ENCODE results near the gene ANK2. TPM values are rescaled to one million over a fixed set of nuclear protein-coding genes. Genes with fewer than 3 reads are reported as not detected.
A peak's percentile ranks its signal among the peaks of the same experiment; 100 is the strongest.

Gene ANK2
- total RNA-seq, 2 donors from 2014 or later: 70.0 to 124 TPM

GRCh38 chr4:113069212-113069892 is 19.9 kb downstream of the ANK2 start:
- no peaks in the 10 kb centered on the region for H3K27me3 Mint-ChIP-seq (ENCODE audit: insufficient read depth)
- Histone ChIP-seq H3K27ac (ENCODE audit: low read depth, low read length) (no peak overlapping the region), H3K36me3 (ENCODE audit: control insufficient read depth, insufficient read depth, low read length) (peaks cover 19% of the 10 kb centered on the region), H3K4me3 (ENCODE audit: low read length) (peak overlapping the region; percentile 62), H3K4me1 (ENCODE audit: control insufficient read depth, insufficient read depth, low read length) (peaks cover 9% of the 10 kb centered on the region), H3K9me3 (ENCODE audit: control insufficient read depth, low read length) (no peaks in the 10 kb centered on the region), H3K27me3 (ENCODE audit: control insufficient read depth, insufficient read depth, low read length, poor library complexity, severe bottlenecking) (no peaks in the 10 kb centered on the region), H3K9ac (ENCODE audit: extremely low read depth, low read length, poor library complexity, severe bottlenecking) (no peak overlapping the region)
- H3K9me3 Mint-ChIP-seq: peaks cover 2% of the 10 kb centered on the region
- no peak overlapping the region for H3K4me3 Mint-ChIP-seq
- peaks cover 41% of the 10 kb centered on the region for H3K4me1 Mint-ChIP-seq
- H3K27ac Mint-ChIP-seq: no peak overlapping the region
- peaks cover 34% of the 10 kb centered on the region for H3K36me3 Mint-ChIP-seq (ENCODE audit: low read depth)
- no peak for DNase-seq
- TF ChIP-seq CTCF (conservative IDR thresholded peaks at IDR 0.05): no peak
- WGBS, 2 experiments (ENCODE audit: insufficient coverage in 1 of 2, insufficient read length in 1 of 2): 94% methylated on average over 6 to 7 of the region's 7 CpGs

- 94% methylated on average over 1 of the region's 2 CpGs; no CpG with 5 or more reads in 1 of the 2 experiments for WGBS, 2 experiments (ENCODE audit: insufficient coverage in 1 of 2, insufficient read length in 1 of 2)
- H3K27me3 Mint-ChIP-seq (ENCODE audit: insufficient read depth): no peaks in the 10 kb centered on the region
- Histone ChIP-seq H3K4me1 (ENCODE audit: control insufficient read depth, insufficient read depth, low read length) (peaks cover 7% of the 10 kb centered on the region), H3K27me3 (ENCODE audit: control insufficient read depth, insufficient read depth, low read length, poor library complexity, severe bottlenecking) (no peaks in the 10 kb centered on the region), H3K9me3 (ENCODE audit: control insufficient read depth, low read length) (no peaks in the 10 kb centered on the region), H3K9ac (ENCODE audit: extremely low read depth, low read length, poor library complexity, severe bottlenecking) (no peak overlapping the region), H3K27ac (ENCODE audit: low read depth, low read length) (no peak overlapping the region), H3K4me3 (ENCODE audit: low read length) (peak overlapping the region; percentile 62), H3K36me3 (ENCODE audit: control insufficient read depth, insufficient read depth, low read length) (peaks cover 24% of the 10 kb centered on the region)
- no peak for DNase-seq
- H3K9me3 Mint-ChIP-seq: peaks cover 2% of the 10 kb centered on the region
- H3K4me3 Mint-ChIP-seq: no peak overlapping the region
- no peak for TF ChIP-seq CTCF (conservative IDR thresholded peaks at IDR 0.05)
- H3K36me3 Mint-ChIP-seq (ENCODE audit: low read depth): peaks cover 38% of the 10 kb centered on the region
- H3K27ac Mint-ChIP-seq: peak overlapping the region; percentile 32
- H3K4me1 Mint-ChIP-seq: peaks cover 33% of the 10 kb centered on the region
These were observed 21.3 kb downstream of the ANK2 start for GRCh38 chr4:113070755-113071154.

- H3K9ac ChIP-seq (ENCODE audit: extremely low read depth, low read length, poor library complexity, severe bottlenecking): no peak overlapping the region
- Mint-ChIP-seq H3K27ac (peak overlapping the region; percentile 32), H3K27me3 (ENCODE audit: insufficient read depth) (no peaks in the 10 kb centered on the region), H3K4me1 (peaks cover 34% of the 10 kb centered on the region), H3K9me3 (peaks cover 2% of the 10 kb centered on the region), H3K4me3 (no peak overlapping the region), H3K36me3 (ENCODE audit: low read depth) (peaks cover 43% of the 10 kb centered on the region)
- no peak for DNase-seq
- H3K4me3 ChIP-seq (ENCODE audit: low read length): peak overlapping the region; percentile 62
- TF ChIP-seq CTCF (conservative IDR thresholded peaks at IDR 0.05): no peak
- 88 to 94% methylated on average over 3 to 4 of the region's 4 CpGs for WGBS, 2 experiments (ENCODE audit: insufficient coverage in 1 of 2, insufficient read length in 1 of 2)
- peaks cover 5% of the 10 kb centered on the region for H3K4me1 ChIP-seq (ENCODE audit: control insufficient read depth, insufficient read depth, low read length)
- no peaks in the 10 kb centered on the region for H3K27me3 ChIP-seq (ENCODE audit: control insufficient read depth, insufficient read depth, low read length, poor library complexity, severe bottlenecking)
- no peak overlapping the region for H3K27ac ChIP-seq (ENCODE audit: low read depth, low read length)
- H3K36me3 ChIP-seq (ENCODE audit: control insufficient read depth, insufficient read depth, low read length): peaks cover 29% of the 10 kb centered on the region
- H3K9me3 ChIP-seq (ENCODE audit: control insufficient read depth, low read length): no peaks in the 10 kb centered on the region
These were observed 21.8 kb downstream of the ANK2 start for GRCh38 chr4:113071274-113071673.

Data from endodermal cell (in vitro differentiated cells).